ENCODE results near the gene RNF123. TPM values are rescaled to one million over a fixed set of nuclear protein-coding genes. Genes with fewer than 3 reads are reported as not detected.

The RNF123 gene
- total and polyA plus RNA-seq, 2 donors (not counting 1 experiment from before 2014, with no cell fraction given), result 51.8 to 69.0 TPM

- DNase-seq, result no peak
- TF ChIP-seq, protein P1, sequence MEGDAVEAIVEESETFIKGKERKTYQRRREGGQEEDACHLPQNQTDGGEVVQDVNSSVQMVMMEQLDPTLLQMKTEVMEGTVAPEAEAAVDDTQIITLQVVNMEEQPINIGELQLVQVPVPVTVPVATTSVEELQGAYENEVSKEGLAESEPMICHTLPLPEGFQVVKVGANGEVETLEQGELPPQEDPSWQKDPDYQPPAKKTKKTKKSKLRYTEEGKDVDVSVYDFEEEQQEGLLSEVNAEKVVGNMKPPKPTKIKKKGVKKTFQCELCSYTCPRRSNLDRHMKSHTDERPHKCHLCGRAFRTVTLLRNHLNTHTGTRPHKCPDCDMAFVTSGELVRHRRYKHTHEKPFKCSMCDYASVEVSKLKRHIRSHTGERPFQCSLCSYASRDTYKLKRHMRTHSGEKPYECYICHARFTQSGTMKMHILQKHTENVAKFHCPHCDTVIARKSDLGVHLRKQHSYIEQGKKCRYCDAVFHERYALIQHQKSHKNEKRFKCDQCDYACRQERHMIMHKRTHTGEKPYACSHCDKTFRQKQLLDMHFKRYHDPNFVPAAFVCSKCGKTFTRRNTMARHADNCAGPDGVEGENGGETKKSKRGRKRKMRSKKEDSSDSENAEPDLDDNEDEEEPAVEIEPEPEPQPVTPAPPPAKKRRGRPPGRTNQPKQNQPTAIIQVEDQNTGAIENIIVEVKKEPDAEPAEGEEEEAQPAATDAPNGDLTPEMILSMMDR (IDR thresholded peaks at IDR 0.05), result no peak
- TF ChIP-seq EZH2 (IDR thresholded peaks at IDR 0.05; ENCODE audit: borderline replicate concordance, insufficient read depth, low read depth, low read length, poor library complexity, severe bottlenecking), result no peak
- no peaks in the 10 kb centered on the region for H3K9me3 ChIP-seq (ENCODE audit: control extremely low read depth in 1 of 3, control insufficient read depth in 2 of 3, insufficient read depth in 1 of 3, low read length in 2 of 3)
- no peaks in the 10 kb centered on the region for H3K4me1 ChIP-seq (ENCODE audit: control insufficient read depth in 2 of 2, insufficient read depth in 2 of 2, low read length in 2 of 2)
- CTCF ChIA-PET, result interaction anchor here (1.7 kb wide), 1 partner anchor 126 kb away, joined by 7 read pairs; no protein-coding TSS in a partner anchor
- no peak for ATAC-seq (ENCODE audit: low read depth)
- H3K36me3 ChIP-seq (replicated peaks in 1 of 2; ENCODE audit: control extremely low read depth in 1 of 2, control insufficient read depth in 1 of 2, extremely low read depth in 1 of 2, insufficient read depth in 2 of 2, low read length in 1 of 2), result no peaks in the 10 kb centered on the region
- 84% methylated on average over 3 of the region's 6 CpGs for WGBS (ENCODE audit: insufficient coverage)
- no peak overlapping the region for H3K4me3 ChIP-seq (ENCODE audit: control extremely low read depth in 1 of 5, extremely low read depth in 1 of 5, insufficient read depth in 1 of 5, low read depth in 2 of 5, low read length in 4 of 5)
- Mint-ChIP-seq H3K27ac (no peak overlapping the region), H3K4me3 (no peak overlapping the region), H3K4me1 (no peaks in the 10 kb centered on the region), H3K27me3 (peaks cover 3% of the 10 kb centered on the region), H3K9me3 (ENCODE audit: insufficient read depth) (no peaks in the 10 kb centered on the region)
- H3K27ac ChIP-seq (ENCODE audit: low read length in 2 of 2), result no peak overlapping the region
- intact Hi-C loops (cut with micrococcal nuclease), result no loop called here
- POLR2A ChIA-PET, result no interaction called here
- no peaks in the 10 kb centered on the region for H3K27me3 ChIP-seq (replicated peaks in 1 of 4; ENCODE audit: control extremely low read depth in 1 of 4, control insufficient read depth in 3 of 4, insufficient read depth in 4 of 4, low read length in 3 of 4)
- H3K4me2 ChIP-seq (replicated peaks; ENCODE audit: low read depth, low read length, poor library complexity, severe bottlenecking), result no peak overlapping the region
- no peak overlapping the region for H3K9ac ChIP-seq (ENCODE audit: low read length)
- no peaks in the 10 kb centered on the region for H4K20me1 ChIP-seq (ENCODE audit: control insufficient read depth, insufficient read depth, low read length, poor library complexity, severe bottlenecking)
- no peaks in the 10 kb centered on the region for H3K79me2 ChIP-seq (ENCODE audit: control insufficient read depth, insufficient read depth, low read length)
- H2AFZ ChIP-seq (ENCODE audit: insufficient read depth, low read depth, low read length, poor library complexity, severe bottlenecking), result no peak overlapping the region
Measured at GRCh38 chr3:49665822-49666519, 23.4 kb upstream of the RNF123 start.

GRCh38 chr3:49666592-49666991, 22.8 kb upstream of the RNF123 start:
- POLR2A ChIA-PET, result no interaction called here

More at GRCh38 chr3:49666592-49666991, 22.8 kb upstream of the RNF123 start:
- no peak for ATAC-seq (ENCODE audit: low read depth)
- DNase-seq, result no peak
- Mint-ChIP-seq H3K9me3 (ENCODE audit: insufficient read depth) (no peaks in the 10 kb centered on the region), H3K27me3 (peaks cover 3% of the 10 kb centered on the region), H3K4me1 (no peaks in the 10 kb centered on the region), H3K27ac (no peak overlapping the region), H3K4me3 (no peak overlapping the region)
- Histone ChIP-seq H3K27me3 (replicated peaks in 1 of 4; ENCODE audit: control extremely low read depth in 1 of 4, control insufficient read depth in 3 of 4, insufficient read depth in 4 of 4, low read length in 3 of 4) (no peaks in the 10 kb centered on the region), H4K20me1 (ENCODE audit: control insufficient read depth, insufficient read depth, low read length, poor library complexity, severe bottlenecking) (no peaks in the 10 kb centered on the region), H3K27ac (ENCODE audit: low read length in 2 of 2) (no peak overlapping the region), H3K79me2 (ENCODE audit: control insufficient read depth, insufficient read depth, low read length) (no peaks in the 10 kb centered on the region), H3K4me3 (ENCODE audit: control extremely low read depth in 1 of 5, extremely low read depth in 1 of 5, insufficient read depth in 1 of 5, low read depth in 2 of 5, low read length in 4 of 5) (no peak overlapping the region), H3K9ac (ENCODE audit: low read length) (no peak overlapping the region), H3K4me2 (replicated peaks; ENCODE audit: low read depth, low read length, poor library complexity, severe bottlenecking) (no peak overlapping the region), H2AFZ (ENCODE audit: insufficient read depth, low read depth, low read length, poor library complexity, severe bottlenecking) (no peak overlapping the region), H3K4me1 (ENCODE audit: control insufficient read depth in 2 of 2, insufficient read depth in 2 of 2, low read length in 2 of 2) (no peaks in the 10 kb centered on the region), H3K9me3 (ENCODE audit: control extremely low read depth in 1 of 3, control insufficient read depth in 2 of 3, insufficient read depth in 1 of 3, low read length in 2 of 3) (no peaks in the 10 kb centered on the region), H3K36me3 (replicated peaks in 1 of 2; ENCODE audit: control extremely low read depth in 1 of 2, control insufficient read depth in 1 of 2, extremely low read depth in 1 of 2, insufficient read depth in 2 of 2, low read length in 1 of 2) (no peaks in the 10 kb centered on the region)
- CTCF ChIA-PET, result interaction anchor here (1.7 kb wide), 1 partner anchor 127 kb away, joined by 7 read pairs; no protein-coding TSS in a partner anchor
- TF ChIP-seq EZH2 (IDR thresholded peaks at IDR 0.05; ENCODE audit: borderline replicate concordance, insufficient read depth, low read depth, low read length, poor library complexity, severe bottlenecking), result no peak
- TF ChIP-seq, protein P1 (IDR thresholded peaks at IDR 0.05), result no peak
- intact Hi-C loops (cut with micrococcal nuclease), result no loop called here
- 95% methylated on average over 6 of the region's 8 CpGs for WGBS (ENCODE audit: insufficient coverage)
